ENCODE measurements around the gene PPFIBP1.

DNA sequence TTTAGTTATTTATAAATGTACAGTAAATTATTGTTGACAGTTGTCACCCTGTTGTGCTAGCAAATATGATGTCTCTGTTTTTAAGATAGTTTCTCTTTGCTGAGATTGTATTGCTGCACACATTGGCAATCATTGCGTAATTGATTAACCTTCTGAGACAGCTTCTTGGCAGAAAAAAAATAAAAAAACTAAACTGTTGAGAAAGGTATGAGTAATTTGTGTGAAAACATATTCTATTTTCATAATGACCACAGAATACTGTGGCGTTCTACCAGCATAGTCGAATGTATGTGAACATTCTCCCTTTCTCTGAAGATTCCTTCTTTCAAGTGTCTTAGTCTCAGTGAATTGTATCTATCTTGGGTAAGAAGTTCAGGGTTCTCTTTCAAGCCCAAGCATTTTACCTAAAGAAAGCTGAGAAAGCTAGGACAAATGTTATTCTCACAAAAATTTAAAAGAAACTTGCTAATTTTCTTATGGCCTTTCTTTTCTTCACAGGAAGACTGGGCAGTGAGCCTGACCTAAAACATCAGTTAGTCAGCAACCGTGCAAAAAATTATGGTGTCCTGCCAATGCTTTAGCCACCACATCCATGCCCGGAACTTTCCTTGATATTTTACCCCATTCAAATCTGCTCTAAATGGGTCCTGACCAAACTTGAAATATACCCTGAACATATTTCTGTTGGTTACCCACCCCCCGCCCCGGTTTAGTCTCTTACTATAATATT lies 103.3 kb downstream of the PPFIBP1 start:
- TF ChIP-seq CTCF (IDR thresholded peaks at IDR 0.05) (no peak), EZH2 (IDR thresholded peaks at IDR 0.05; ENCODE audit: borderline replicate concordance, insufficient read depth, low read depth, low read length, poor library complexity, severe bottlenecking) (no peak)
